Daoy (cell line): Measurements from ENCODE around the gene GBX2. TPM values are rescaled to one million over a fixed set of nuclear protein-coding genes. Genes with fewer than 3 reads are reported as not detected.
A peak's percentile ranks its signal among the peaks of the same experiment; 100 is the strongest.

Source experiments
- DNase-seq: peaks from one replicate; pipeline ENCODE4 v3.0.0-alpha.2; 2015; ENCODE audit warnings: low read depth
- total RNA-seq: library from RNA; depleted of rRNA; stranded (reverse); fragments of >200 nt; shearing (Covaris generic); gene quantifications from 2 replicates; pipeline ENCODE4 v1.2.3, GENCODE V29; 2014; rRNA removed

The GBX2 gene
- 3.7 and 8.0 TPM in 2 replicates for total RNA-seq

GRCh38 chr2:236168110-236169080, at the start of gene GBX2:
Gene GBX2 (minus strand): TSS chr2:236168386. CDS start chr2:236167971, 415 bp downstream.
- peak; percentile 96 for DNase-seq

- DNase-seq: no peak
Observed at GRCh38 chr2:236217926-236218325, 49.7 kb upstream of the GBX2 start.

DNA sequence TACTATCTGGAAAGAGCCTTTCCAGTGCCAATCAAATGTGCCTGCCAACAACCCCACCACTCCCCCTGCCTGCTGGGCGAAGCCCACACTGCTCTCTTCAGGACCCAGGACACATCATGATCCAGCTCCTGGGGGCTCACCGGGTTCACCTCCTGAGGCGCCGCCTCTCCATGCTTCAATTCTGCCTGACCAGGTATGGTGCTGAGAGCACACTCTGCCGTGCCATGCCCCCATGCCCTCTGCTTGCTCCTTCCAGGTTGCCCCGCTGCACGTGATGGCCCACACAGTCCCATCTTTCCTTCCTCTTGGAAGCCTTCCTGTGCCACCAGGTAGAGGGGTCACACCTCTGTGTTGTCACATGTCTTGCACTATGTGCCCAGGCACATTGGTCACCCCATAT, 48.5 kb upstream of the GBX2 start:
- no peak for DNase-seq

- DNase-seq: no peak
Observed at GRCh38 chr2:236215761-236216333, 47.7 kb upstream of the GBX2 start.

DNA sequence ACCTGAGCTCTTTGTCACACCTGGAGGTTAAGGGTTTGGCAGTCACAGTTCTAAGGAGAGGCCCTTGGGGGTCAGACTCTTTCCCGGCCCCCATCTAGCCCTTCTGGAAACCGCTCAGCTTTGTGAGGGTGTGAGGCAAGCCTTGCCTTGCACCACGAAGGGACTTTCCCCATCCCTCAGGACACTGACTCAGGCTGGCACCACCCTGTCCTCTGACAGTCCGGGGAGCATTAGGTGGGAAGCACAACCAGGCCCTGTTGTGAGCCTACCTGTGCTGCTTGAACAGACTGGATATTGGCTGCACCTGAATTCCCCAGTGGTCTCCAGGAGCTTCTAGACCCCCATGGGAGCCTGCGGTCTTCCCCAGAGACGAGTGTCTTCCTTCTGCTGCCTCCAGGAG, 47.0 kb upstream of the GBX2 start:
- peak; percentile 49 for DNase-seq

- no peak for DNase-seq
Observed at GRCh38 chr2:236214376-236214995, 46.3 kb upstream of the GBX2 start.

DNA sequence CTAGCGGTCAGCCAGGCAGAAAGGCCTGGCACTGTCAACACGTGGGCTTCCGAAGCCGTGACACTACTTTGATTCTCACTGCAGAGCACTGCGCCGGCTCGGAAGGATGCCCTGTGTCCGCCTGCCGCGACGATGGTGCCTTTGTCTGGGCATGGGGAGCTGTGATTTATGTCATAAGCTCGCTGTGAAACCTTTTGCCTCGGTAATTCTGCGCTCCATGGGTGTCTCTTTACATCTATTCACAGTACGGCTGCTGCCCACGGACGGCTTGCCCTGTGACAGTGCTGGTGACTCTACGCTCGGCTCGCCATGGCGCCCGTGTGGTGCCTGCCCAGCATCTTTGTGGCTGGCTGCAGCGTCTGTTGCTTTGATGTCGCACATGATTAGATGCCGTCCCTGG, 43.1 kb upstream of the GBX2 start:
- DNase-seq: no peak

- no peak for DNase-seq
Observed at GRCh38 chr2:236210536-236210935, 42.4 kb upstream of the GBX2 start.

GRCh38 chr2:236209996-236210395, 41.8 kb upstream of the GBX2 start:
- DNase-seq: no peak

- DNase-seq: peak; percentile 14
Observed at GRCh38 chr2:236209535-236209934, 41.3 kb upstream of the GBX2 start.

- DNase-seq: no peak
Observed at GRCh38 chr2:236208019-236208926, 40.1 kb upstream of the GBX2 start.

DNA sequence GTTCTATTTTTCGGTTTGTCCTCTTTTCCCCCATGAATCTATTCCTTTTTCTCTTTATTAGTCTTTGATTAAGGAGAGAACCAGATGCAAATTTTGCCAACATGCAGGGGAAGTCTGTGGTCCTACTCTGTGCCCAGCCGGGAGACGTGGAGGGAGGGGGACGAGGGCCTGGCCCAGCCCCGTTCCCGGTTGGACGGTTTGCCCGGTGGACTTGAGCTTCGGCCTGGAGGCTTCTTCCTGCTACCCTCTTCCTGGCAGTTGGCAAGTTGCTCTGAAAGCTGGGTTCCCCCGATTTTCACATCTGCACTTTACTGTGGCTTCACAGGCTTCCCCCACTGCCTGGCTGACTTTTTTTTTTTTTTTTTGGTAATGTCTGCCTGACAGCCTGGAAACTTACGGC, 39.3 kb upstream of the GBX2 start:
- no peak for DNase-seq

- no peak for DNase-seq
Observed at GRCh38 chr2:236205867-236206645, 37.9 kb upstream of the GBX2 start.

DNA sequence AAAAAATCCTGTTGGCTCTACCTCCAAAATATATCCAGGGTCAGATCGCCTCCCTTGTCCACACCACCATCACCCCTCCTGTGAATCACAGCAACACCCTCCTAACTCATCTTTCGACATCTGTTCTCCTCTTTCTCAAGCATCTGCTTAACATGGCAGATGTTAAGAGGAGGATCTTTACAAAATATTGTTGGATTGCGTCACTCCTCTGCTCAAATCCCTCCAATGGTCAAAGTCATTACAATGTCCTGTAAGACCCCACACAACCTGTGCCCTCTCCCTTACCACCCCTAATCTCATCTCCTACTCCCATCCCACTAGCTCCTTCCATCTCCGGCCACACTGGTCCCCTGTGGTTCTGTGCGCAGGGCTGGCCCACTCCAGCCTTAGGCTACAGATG, 36.8 kb upstream of the GBX2 start:
- DNase-seq: no peak

DNA sequence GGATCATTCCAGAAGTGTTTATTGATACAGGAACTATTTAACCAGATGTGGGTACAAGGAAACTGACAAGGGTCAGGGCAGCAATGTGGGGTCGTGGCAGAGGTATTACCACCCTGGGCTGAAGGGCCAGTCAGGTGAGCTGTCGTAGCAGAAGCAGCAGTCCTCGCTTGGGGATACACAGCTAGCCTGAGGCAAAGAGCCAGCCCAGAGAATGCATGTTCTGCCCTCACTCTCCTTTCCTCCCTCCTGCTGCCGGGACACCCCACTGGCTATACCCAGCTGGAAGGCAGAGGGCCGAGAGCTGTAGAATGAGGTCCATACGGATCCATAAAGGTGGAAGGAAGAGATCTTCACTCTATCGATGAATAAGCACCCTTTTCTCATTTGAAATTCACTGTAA, 32.2 kb upstream of the GBX2 start:
- DNase-seq: no peak

- no peak for DNase-seq
Observed at GRCh38 chr2:236196366-236196765, 28.2 kb upstream of the GBX2 start.

GRCh38 chr2:236195726-236196125, 27.5 kb upstream of the GBX2 start:
- no peak for DNase-seq

GRCh38 chr2:236194786-236195185, 26.6 kb upstream of the GBX2 start:
- no peak for DNase-seq

DNA sequence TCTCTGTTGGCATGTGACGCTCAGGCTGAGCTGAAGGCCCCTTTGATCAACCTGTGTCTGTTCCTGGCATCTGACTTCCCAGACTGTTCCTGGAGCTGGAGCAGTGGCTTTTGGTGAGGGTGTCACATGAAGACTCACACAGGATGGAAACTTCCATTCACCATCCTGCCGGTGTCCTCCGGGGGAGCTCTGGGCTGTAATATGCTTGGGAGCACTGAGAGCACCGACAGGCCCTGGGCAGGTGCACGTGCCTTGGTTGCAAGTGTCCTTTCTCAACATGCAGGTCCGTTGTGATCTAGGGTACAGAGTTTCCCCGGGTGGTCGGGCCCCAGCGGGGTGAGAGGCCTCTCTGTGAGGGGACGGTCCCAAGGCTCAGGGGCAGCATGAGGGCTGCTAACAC, 24.8 kb upstream of the GBX2 start:
- no peak for DNase-seq

DNA sequence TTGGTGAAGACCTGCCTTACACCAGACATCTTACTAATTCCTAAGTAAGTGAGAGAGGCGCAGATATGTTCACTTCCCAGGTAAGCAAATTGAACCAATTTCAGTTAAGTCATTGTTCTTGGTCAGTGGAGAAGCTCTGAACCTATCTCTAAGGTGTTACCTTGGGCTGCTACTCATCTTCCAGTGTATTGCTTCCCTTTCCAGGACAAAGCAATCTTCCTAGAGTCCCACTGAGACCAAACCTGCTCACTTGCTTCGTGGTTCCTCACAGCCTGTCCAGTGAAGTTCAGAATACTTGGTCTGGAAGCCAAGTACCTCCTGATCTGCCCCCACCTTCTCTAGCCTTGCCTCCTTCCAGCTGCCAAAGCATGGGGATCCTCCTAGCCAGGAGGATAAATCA, 22.5 kb upstream of the GBX2 start:
- no peak for DNase-seq

- DNase-seq: no peak
Observed at GRCh38 chr2:236184701-236185100, 16.5 kb upstream of the GBX2 start.
